Lower leg skin (tissue), 3 donors: Measurements from ENCODE around the gene ADGRG3.

Experiments
- CTCF ChIP-seq, 3 donors: fragments of 450-650 bp; IDR thresholded peaks; one replicate each; pipeline ENCODE4 v1.5.1; 2016; ENCODE audit warnings: antibody characterized with exemption in 3 of 3, mild to moderate bottlenecking in 3 of 3, moderate library complexity in 2 of 3
- POLR2A ChIP-seq, 2 donors: fragments of 450-650 bp; IDR thresholded peaks; one replicate each; pipeline ENCODE4 v1.6.1; 2016 to 2017; ENCODE audit warnings: antibody characterized with exemption in 2 of 2, mild to moderate bottlenecking in 1 of 2, moderate library complexity in 1 of 2

DNA sequence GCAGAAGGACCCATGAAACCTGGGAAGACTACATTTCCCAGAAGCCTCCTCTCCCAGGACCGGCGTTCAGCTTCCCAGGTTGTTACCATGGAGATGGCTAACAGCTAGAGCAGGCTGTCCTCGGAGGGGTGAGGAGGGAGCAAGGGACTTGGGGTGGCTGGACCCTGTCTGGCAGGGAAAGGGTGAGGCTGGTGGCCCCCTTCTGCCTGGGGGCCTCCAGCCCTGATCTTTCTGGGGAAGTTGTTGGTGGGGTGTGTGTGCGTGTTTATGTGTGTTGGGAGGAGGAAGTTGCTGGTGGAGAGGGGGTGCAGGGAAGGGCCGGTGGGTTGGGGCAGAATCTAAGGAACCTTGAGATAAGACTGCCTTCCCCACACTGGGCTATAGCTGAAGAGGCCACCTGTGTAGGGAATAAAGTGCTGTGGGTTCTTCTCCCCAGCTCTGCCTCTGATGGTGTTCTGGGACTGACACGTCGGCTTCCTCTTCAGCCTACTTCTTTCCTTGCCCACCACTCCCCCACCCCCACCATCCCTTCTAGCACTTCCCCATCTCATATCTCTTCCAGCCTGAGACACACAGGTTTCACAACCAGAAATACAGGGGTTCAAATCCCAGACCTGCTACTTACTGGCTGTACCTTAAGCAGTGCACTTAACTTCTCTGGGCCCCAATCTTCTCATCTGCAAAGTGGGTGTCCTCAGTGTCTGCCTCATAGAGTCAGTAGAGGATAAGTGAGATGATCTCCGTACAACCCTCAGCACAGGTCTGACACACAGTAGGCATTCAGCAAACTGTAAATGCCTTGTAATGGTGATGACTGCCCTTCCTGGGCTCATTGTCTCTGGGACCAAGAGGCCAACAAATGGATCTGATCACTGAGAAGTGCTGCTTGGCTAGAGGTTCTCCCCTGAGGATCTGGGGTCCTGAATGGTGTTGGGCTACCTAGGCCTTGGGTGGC lies 26.9 kb downstream of the ADGRG3 start, which contains the start of gene DRC7:
- TF ChIP-seq CTCF (IDR thresholded peaks at IDR 0.05) (no peak), POLR2A (IDR thresholded peaks at IDR 0.05) (no peak)
